H9 (cell line): ENCODE results near the gene CAGE1. TPM values are rescaled to one million over a fixed set of nuclear protein-coding genes. Genes with fewer than 3 reads are reported as not detected.

Source experiments
- DNase-seq: peaks from one replicate; pipeline ENCODE4 v3.0.0-alpha.2; 2017
- H2AFZ ChIP-seq: one replicate; pipeline ENCODE4 v1.6.1; 2013; ENCODE audit warnings: mild to moderate bottlenecking, low read length, control low read depth, moderate library complexity
- H2AK5ac ChIP-seq: 2 replicates; pipeline ENCODE4 v1.6.1; 2013; ENCODE audit warnings: low read length, control low read depth, mixed read lengths; ENCODE audit not compliant: insufficient read length
- H2BK120ac ChIP-seq: one replicate; pipeline ENCODE4 v1.6.1; 2013; ENCODE audit warnings: low read depth, mild to moderate bottlenecking, low read length, control low read depth, inconsistent platforms; ENCODE audit not compliant: poor library complexity, severe bottlenecking
- H2BK12ac ChIP-seq: 2 replicates; pipeline ENCODE4 v1.6.1; 2013; ENCODE audit warnings: low read length, control low read depth, mixed read lengths, low read depth; ENCODE audit not compliant: insufficient read length
- H2BK15ac ChIP-seq: 2 replicates; pipeline ENCODE4 v1.6.1; 2013; ENCODE audit warnings: low read depth, low read length, control low read depth
- H2BK20ac ChIP-seq: one replicate; pipeline ENCODE4 v1.6.1; 2013; ENCODE audit warnings: low read depth, mild to moderate bottlenecking, low read length, control low read depth, inconsistent platforms; ENCODE audit not compliant: poor library complexity, severe bottlenecking
- H2BK5ac ChIP-seq: 2 replicates; pipeline ENCODE4 v1.6.1; 2013; ENCODE audit warnings: low read length, control low read depth, mixed read lengths; ENCODE audit not compliant: insufficient read length
- H3K14ac ChIP-seq: 2 replicates; pipeline ENCODE4 v1.6.1; 2013; ENCODE audit warnings: low read length, control low read depth; ENCODE audit not compliant: insufficient read depth
- H3K18ac ChIP-seq: 2 replicates; pipeline ENCODE4 v1.6.1; 2013; ENCODE audit warnings: low read depth, mild to moderate bottlenecking, mixed read lengths, low read length, control low read depth; ENCODE audit not compliant: insufficient read length
- H3K23ac ChIP-seq: 2 replicates; pipeline ENCODE4 v1.6.1; 2013; ENCODE audit warnings: low read length, control low read depth, mixed read lengths, low read depth; ENCODE audit not compliant: insufficient read length
- H3K23me2 ChIP-seq: 2 replicates; pipeline ENCODE4 v1.6.1; 2013; ENCODE audit warnings: low read depth, mild to moderate bottlenecking, mixed read lengths, low read length, control low read depth; ENCODE audit not compliant: insufficient read length, poor library complexity, severe bottlenecking
- H3K27ac ChIP-seq: 2 replicates; pipeline ENCODE4 v1.5.1; 2013; ENCODE audit warnings: low read length, control low read depth, mixed read lengths, low read depth; ENCODE audit not compliant: insufficient read length
- H3K27me3 ChIP-seq: 2 replicates; pipeline ENCODE4 v1.6.1; 2013; ENCODE audit warnings: low read length, control low read depth, inconsistent platforms; ENCODE audit not compliant: insufficient read depth
- H3K4ac ChIP-seq: 2 replicates; pipeline ENCODE4 v1.6.1; 2013; ENCODE audit warnings: low read depth, mild to moderate bottlenecking, control low read depth, inconsistent platforms, low read length, moderate library complexity
- H3K4me1 ChIP-seq: 2 replicates; pipeline ENCODE4 v1.6.1; 2013; ENCODE audit warnings: low read length, control low read depth, inconsistent platforms; ENCODE audit not compliant: insufficient read depth
- H3K4me2 ChIP-seq: 2 replicates; pipeline ENCODE4 v1.6.1; 2013; ENCODE audit warnings: low read length, control low read depth, mixed read lengths; ENCODE audit not compliant: insufficient read length, insufficient read depth
- H3K56ac ChIP-seq: 2 replicates; pipeline ENCODE4 v1.6.1; 2013; ENCODE audit warnings: low read depth, mild to moderate bottlenecking, mixed read lengths, low read length, control low read depth; ENCODE audit not compliant: insufficient read length
- H3K79me1 ChIP-seq: 2 replicates; pipeline ENCODE4 v1.6.1; 2013; ENCODE audit warnings: low read depth, mild to moderate bottlenecking, moderate library complexity, low read length, control low read depth, inconsistent platforms; ENCODE audit not compliant: insufficient read depth, poor library complexity, severe bottlenecking
- H3K79me2 ChIP-seq: 2 replicates; pipeline ENCODE4 v1.6.1; 2013; ENCODE audit warnings: low read length, control low read depth, inconsistent platforms; ENCODE audit not compliant: insufficient read depth
- H3K9ac ChIP-seq: 2 replicates; pipeline ENCODE4 v1.6.1; 2013; ENCODE audit warnings: low read length, control low read depth, mixed read lengths; ENCODE audit not compliant: insufficient read length; ENCODE audit errors: extremely low read depth
- H3K9me3 ChIP-seq: one replicate; pipeline ENCODE4 v1.6.1; 2013; ENCODE audit warnings: low read depth, low read length, inconsistent platforms; ENCODE audit not compliant: control insufficient read depth
- H3T11ph ChIP-seq: one replicate; pipeline ENCODE4 v1.6.1; 2013; ENCODE audit warnings: mild to moderate bottlenecking, low read length, control low read depth, inconsistent platforms
- H4K20me1 ChIP-seq: one replicate; pipeline ENCODE4 v1.6.1; 2013; ENCODE audit not compliant: control insufficient read depth, insufficient read length, insufficient read depth
- H4K5ac ChIP-seq: 2 replicates; pipeline ENCODE4 v1.6.1; 2013; ENCODE audit warnings: low read depth, mild to moderate bottlenecking, mixed read lengths, low read length, control low read depth; ENCODE audit not compliant: insufficient read length
- H4K8ac ChIP-seq: replicated peaks from 2 replicates; pipeline ENCODE4 v1.6.1; 2013; ENCODE audit warnings: low read length, control low read depth, mixed read lengths, low read depth; ENCODE audit not compliant: insufficient read length
- H4K91ac ChIP-seq: 2 replicates; pipeline ENCODE4 v1.6.1; 2013; ENCODE audit warnings: low read depth, mild to moderate bottlenecking, moderate library complexity, mixed read lengths, low read length, control low read depth; ENCODE audit not compliant: insufficient read length
- H3K27ac Mint-ChIP-seq, 3 experiments: 2 replicates in 2 of 3; 3 replicates in 1 of 3; pipeline ENCODE4 v1.8.0; 2020 to 2021; ENCODE audit warnings: mixed read lengths in 3 of 3, mild to moderate bottlenecking in 1 of 3, moderate library complexity in 1 of 3
- H3K27me3 Mint-ChIP-seq: 2 replicates; pipeline ENCODE4 v1.8.0; 2021; ENCODE audit warnings: low read depth, mild to moderate bottlenecking, moderate library complexity, mixed read lengths
- H3K36me3 Mint-ChIP-seq, 3 experiments: 2 replicates in 2 of 3; 3 replicates in 1 of 3; pipeline ENCODE4 v1.8.0; 2020 to 2021; ENCODE audit warnings: low read depth in 3 of 3, mixed read lengths in 3 of 3; ENCODE audit not compliant: insufficient read depth in 1 of 3
- H3K4me1 Mint-ChIP-seq, 2 experiments: 2 replicates each; pipeline ENCODE4 v1.8.0; 2020; ENCODE audit warnings: mixed read lengths in 2 of 2
- H3K4me3 Mint-ChIP-seq, 2 experiments: 2 replicates in 1 of 2; 3 replicates in 1 of 2; pipeline ENCODE4 v1.8.0; 2020 to 2021; ENCODE audit warnings: mild to moderate bottlenecking in 2 of 2, mixed read lengths in 2 of 2, moderate library complexity in 1 of 2
- H3K9me3 Mint-ChIP-seq, 2 experiments: 2 replicates in 1 of 2; 3 replicates in 1 of 2; pipeline ENCODE4 v1.8.0; 2020; ENCODE audit warnings: mild to moderate bottlenecking in 2 of 2, mixed read lengths in 2 of 2, moderate library complexity in 1 of 2
- whole genome bisulfite sequencing: extraction: QIAGEN DNeasy Blood & Tissue Kit; methylation state at CpG from one replicate; pipeline ENCODE4 v1.1.7; 2013; ENCODE audit warnings: missing lambda C conversion rate, low lambda C conversion rate, mixed read lengths; ENCODE audit not compliant: insufficient read length; ENCODE audit errors: extremely low coverage; 5-methylcytosine and 5-hydroxymethylcytosine counted together
- total RNA-seq: library from RNA; stranded (reverse); gene quantifications from 2 replicates; pipeline ENCODE4 v1.2.1, GENCODE V29; 2021
- TF ChIP-seq, protein P1 (sequence below): fragments of 200-600 bp; sonication (generic); conservative IDR thresholded peaks from 3 replicates; pipeline ENCODE4 v1.8.0; 2021; ENCODE audit warnings: antibody characterized with exemption, mild to moderate bottlenecking

Gene CAGE1
- total RNA-seq, 1 experiment from 2014 or later: 0.28 TPM

DNA sequence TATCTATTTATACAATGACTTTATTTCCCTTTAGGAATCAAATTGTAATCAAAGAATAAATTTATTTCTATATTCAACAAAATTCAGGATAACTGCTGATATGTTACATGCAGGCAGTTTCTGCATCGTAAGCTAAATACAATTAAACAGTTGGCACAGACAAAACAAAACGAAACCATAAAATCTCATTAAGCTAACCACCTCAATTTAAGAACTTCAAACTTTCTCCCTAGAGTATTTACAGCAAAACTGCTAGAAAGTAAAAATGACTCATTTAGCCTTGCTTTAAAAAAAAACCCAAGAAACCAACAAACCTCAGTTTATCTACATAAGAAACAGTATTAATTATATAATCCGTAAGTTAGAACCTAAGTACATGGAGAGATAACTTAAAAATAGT lies 93.6 kb downstream of the CAGE1 start:
- TF ChIP-seq, protein P1, sequence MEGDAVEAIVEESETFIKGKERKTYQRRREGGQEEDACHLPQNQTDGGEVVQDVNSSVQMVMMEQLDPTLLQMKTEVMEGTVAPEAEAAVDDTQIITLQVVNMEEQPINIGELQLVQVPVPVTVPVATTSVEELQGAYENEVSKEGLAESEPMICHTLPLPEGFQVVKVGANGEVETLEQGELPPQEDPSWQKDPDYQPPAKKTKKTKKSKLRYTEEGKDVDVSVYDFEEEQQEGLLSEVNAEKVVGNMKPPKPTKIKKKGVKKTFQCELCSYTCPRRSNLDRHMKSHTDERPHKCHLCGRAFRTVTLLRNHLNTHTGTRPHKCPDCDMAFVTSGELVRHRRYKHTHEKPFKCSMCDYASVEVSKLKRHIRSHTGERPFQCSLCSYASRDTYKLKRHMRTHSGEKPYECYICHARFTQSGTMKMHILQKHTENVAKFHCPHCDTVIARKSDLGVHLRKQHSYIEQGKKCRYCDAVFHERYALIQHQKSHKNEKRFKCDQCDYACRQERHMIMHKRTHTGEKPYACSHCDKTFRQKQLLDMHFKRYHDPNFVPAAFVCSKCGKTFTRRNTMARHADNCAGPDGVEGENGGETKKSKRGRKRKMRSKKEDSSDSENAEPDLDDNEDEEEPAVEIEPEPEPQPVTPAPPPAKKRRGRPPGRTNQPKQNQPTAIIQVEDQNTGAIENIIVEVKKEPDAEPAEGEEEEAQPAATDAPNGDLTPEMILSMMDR: no peak
- no peaks in the 10 kb centered on the region for H3K4me1 Mint-ChIP-seq
- H3K79me2 ChIP-seq: no peaks in the 10 kb centered on the region
- peaks cover 20 to 70% (median 68%) of the 10 kb centered on the region in 3 experiments; a peak in 6 of 7 replicates for H3K36me3 Mint-ChIP-seq
- no peak overlapping the region for H2BK15ac ChIP-seq
- H3K27ac Mint-ChIP-seq: no peak overlapping the region
- no peaks in the 10 kb centered on the region for H3K4me1 ChIP-seq
- H3K4ac ChIP-seq: no peak overlapping the region
- H3K14ac ChIP-seq: no peak overlapping the region
- no peak overlapping the region for H3K9ac ChIP-seq
- H4K5ac ChIP-seq: no peak overlapping the region
- H3K27me3 ChIP-seq: no peaks in the 10 kb centered on the region
- no peak overlapping the region for H3K4me2 ChIP-seq
- H4K8ac ChIP-seq: no peak overlapping the region
- H2BK5ac ChIP-seq: no peak overlapping the region
- no peaks in the 10 kb centered on the region for H3K9me3 Mint-ChIP-seq
- no peak overlapping the region for H2AK5ac ChIP-seq
- no peak overlapping the region for H2BK120ac ChIP-seq
- H3K18ac ChIP-seq: no peak overlapping the region
- no peaks in the 10 kb centered on the region for H3K79me1 ChIP-seq
- no CpG with 5 or more reads among the region's 3 CpGs for WGBS
- H3K4me3 Mint-ChIP-seq: no peak overlapping the region
- H2AFZ ChIP-seq: no peak overlapping the region
- H3K23ac ChIP-seq: no peak overlapping the region
- no peak overlapping the region for H3T11ph ChIP-seq
- H3K27ac ChIP-seq: no peak overlapping the region
- H3K9me3 ChIP-seq: no peaks in the 10 kb centered on the region
- DNase-seq: no peak
- H2BK20ac ChIP-seq: no peak overlapping the region
- H3K23me2 ChIP-seq: no peaks in the 10 kb centered on the region
- no peak overlapping the region for H4K91ac ChIP-seq
- no peak overlapping the region for H2BK12ac ChIP-seq
- H3K56ac ChIP-seq: no peak overlapping the region
- H4K20me1 ChIP-seq: no peaks in the 10 kb centered on the region
- H3K27me3 Mint-ChIP-seq: no peaks in the 10 kb centered on the region
